Measurements from ENCODE around the gene SULT1C4. TPM values are rescaled to one million over a fixed set of nuclear protein-coding genes. Genes with fewer than 3 reads are reported as not detected.
"Not testable (repeated sequence)": the region's sequence is repeated elsewhere in the genome, so short reads cannot be mapped to it uniquely, and the experiment has no call there.

SULT1C4 gene
- total RNA-seq, 1 donor from 2014 or later: 114 TPM

DNA sequence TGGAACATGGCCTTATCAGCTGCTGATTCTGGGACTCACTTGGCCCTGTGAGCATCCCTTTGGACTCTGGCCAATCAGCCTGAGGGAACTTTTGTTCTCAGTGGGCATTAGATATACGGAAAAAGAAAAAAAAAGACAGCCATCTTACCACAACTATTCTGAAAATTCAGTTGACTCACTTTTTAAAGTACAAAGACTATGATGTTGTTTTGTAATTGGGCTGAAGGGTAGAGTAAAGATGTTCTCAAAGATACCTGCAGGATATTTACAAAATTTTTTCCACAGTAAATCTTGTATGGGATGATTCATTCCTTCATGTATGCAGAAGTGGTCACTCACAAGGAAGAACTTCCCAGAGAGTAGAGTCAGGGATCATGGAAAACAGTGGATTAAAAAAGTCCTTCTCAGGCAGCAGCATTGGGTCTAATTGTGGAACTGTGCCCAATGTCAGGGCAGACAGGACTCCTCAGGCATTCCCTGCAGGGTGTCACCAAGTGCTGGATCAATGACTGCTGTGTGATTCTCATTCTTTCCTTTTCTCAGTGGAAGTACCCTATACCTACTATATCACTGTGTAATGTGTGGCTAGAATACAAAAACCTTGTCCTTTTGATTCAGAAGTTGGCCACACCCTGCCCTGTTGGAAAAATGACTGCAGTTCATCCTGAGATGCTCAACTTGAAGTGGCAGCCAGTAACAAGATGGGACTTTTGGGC lies 35.4 kb downstream of the SULT1C4 start:
- peak in 1 of 2 donors; percentile 27 for DNase-seq (ENCODE audit: low read depth in 2 of 2)

DNA sequence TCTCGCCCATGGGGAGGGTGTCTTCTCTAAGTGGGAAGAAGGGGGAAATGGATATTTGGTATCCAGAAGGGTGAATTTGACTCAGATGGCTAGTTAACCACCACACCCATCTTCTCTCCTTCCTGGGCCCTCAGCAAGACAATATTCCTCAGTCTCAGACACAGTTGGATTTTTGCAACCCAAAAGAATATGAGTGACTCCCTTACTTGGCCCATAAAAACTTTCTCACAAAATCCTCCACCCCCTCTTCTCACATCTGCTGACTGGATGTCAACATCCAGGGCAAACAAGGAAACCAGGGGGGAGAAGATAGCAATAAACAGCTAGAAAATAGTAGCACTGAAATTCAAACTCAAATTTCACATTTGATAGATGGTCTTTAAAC lies 35.9 kb downstream of the SULT1C4 start:
- no peak for DNase-seq (ENCODE audit: low read depth in 2 of 2)

DNA sequence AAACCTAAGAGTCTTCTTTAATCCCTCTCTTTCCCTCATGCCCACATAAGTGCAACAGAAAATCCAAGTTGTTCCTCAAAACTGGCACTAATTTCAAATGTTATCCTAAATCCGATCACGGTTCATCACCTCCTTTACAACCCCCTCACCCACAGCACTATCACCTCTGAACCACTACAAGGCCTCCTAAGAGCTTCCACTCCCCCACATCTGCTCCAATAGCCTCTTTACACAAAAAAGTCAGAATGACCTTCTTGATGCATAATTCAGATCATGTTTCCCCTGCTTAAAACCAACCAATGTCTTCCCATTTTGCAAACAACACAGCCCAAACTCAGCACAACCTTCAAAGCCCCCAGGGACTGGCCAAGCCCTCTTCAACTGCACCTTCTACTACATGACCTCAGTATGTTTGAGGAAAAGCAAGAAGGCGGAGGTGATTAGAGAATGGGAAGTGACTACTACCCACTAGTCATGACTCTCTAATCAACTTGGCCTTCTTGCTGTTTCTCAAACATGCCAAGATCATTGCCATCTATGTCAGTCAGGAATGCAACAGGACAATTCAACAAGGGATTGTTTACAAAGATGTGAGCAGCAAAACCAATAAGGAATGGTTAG lies 36.6 kb downstream of the SULT1C4 start:
- no peak for DNase-seq (ENCODE audit: low read depth in 2 of 2)

DNA sequence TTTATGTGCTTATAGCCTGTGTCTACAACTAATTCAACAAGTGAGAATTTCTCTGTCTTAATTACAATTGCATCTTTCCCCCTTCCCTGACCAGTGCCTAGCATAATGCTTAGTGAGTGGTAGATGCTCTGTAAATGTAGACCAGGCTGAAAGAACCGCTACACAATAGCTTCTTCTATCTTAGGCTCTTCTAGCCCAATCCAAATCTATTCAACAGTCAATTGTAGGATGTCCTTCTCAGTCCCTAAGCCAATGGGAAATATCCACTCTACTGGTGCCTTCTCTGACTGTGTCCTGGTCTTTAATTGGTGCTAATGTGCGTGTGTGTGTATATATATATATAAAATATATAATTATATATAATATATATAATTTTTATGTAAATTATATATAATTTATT lies 37.2 kb downstream of the SULT1C4 start:
- DNase-seq (ENCODE audit: low read depth in 2 of 2): no peak

DNA sequence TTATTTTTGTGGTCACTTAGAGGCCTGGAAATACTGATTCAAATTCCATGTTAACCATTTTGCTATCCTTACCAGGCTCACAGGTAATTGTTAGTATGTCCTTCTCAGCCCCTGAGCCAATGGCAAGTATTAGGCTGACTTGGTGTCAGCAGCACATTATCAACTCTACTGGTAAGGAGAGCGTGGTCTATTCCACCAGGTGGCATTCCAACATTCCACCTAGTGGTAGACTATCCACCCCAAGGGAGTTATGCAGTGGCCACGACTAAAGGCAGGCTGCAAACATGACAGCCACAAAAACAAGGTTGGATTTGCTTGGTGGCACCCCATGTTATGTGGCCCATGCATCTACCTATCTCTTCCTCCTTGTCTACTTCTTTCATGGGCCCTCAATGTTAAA lies 39.5 kb downstream of the SULT1C4 start:
- peak; percentile 18 to 61 for DNase-seq (ENCODE audit: low read depth in 2 of 2)

DNA sequence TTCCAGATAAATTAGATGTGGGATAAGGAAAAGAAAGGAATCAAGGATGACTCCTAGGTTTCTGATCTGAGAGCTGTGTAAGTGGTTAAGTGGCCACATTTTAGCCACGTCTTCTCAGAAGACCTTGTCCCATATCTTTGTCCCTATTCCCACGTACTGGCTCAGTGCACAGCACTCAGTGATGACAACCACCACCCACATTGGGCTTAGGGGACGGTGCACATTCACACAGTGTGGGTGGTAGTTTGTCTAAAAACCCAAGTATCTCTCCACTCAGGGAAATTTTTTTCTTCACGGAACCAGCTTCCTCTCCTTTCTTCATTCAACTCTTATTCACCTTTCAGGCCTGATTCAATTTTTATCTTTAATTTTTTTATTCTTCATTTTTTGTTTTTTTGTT lies 40.7 kb downstream of the SULT1C4 start:
- no peak for DNase-seq (ENCODE audit: low read depth in 2 of 2)

DNA sequence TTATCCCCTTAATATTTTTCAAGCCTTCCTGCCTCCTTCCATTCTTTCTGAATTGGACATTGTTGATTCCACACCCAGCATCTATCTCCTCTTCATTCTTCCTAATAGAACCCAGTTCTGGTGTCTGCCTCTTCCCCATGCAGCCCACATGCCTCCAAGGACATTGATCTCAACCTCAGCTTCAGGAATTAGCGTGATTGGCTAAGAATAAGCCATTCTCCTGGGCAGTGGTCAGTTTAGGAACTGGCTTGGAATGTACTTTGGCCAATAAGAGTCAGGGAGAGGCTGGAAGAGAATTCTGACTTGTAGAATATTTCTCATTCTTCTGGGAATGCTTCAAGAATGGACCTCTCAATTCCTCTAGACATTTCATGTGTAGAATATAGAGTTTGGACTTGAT lies 45.3 kb downstream of the SULT1C4 start:
- no peak for DNase-seq (ENCODE audit: low read depth in 2 of 2)

DNA sequence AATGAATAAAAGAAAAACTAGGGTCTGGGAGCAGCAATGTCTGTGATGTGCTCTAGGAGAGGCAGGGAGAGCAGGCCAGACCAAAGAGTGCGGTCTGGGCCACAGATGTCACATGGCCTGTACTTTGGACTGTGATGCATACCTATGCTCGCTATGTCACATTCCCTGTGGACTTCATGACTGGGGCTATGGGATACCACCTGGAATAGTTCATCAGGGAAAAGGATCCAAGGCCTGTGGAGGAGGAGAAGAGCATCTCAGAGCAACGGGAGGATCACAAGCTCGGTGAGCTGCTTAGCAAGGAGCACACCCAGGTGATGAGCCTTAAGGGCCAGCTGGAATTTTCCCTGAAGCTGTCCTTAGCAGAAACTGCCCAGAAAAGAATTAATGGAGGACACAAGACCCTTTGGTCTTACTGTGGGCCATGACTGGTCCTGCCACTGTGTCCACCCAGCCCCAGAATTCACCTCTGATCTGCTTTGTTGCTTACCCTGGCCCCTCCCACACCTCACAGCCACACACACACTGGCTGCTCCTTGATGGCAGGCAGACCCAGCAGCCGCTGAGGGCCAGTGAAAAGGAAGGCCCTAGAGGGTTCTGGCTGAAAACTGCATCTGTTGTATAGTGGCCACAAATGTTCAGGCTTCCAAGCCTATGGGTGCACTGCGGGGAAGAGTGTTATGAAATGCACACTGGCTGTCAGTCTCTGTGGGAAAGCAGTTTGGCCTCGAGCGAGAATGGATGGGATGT lies 45.9 kb downstream of the SULT1C4 start:
- DNase-seq (ENCODE audit: low read depth in 2 of 2): no peak

DNA sequence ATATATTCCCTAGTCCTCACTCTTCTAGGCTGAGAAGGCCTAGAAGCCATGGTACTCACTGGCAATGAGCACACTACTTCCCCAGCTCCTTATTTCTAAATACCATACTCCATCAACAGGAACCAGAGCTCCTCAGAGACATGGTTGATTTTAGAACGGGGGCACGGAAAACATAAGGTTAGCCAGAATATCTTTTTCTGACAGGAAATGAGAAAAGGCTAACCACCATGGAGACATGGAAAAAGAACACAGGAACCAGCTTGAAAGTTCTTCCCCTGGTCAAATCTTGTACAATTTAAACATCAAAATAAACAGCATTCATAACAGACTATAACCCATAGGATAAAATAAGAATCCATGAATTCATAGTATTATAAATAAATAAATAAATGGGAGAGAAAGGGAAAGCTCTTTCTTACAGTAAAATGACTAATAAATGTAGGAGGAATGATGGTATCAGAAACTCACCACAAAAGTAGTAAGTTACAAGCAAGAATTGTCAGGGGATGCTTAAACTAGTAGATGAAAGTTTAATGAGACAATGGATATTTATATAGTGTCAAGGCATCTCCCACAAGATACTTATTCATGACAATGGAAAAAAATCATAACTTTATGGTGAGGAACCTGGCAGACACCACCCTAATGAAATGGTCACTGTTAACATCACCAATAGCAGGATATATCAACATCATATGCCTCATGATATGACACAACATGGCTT lies 50.7 kb downstream of the SULT1C4 start:
- DNase-seq (ENCODE audit: low read depth in 2 of 2): peak in 1 of 2 donors; percentile 82

DNA sequence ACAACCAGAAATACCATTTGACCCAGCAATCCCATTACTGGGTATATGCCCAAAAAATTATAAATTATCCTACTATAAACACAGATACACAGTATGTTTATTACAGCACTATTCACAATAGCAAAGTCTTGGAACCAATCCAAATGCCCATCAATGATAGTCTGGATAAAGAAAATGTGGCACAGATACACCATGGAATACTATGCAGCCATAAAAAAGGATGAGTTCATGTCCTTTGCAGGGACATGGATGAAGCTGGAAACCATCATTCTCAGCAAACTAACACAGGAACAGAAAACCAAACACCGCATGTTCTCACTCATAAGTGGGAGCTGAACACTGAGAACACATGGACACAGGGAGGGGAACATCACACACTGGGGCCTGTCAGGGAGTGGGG lies 57.8 kb downstream of the SULT1C4 start:
- not testable (repeated sequence) for DNase-seq (ENCODE audit: low read depth in 2 of 2)

DNA sequence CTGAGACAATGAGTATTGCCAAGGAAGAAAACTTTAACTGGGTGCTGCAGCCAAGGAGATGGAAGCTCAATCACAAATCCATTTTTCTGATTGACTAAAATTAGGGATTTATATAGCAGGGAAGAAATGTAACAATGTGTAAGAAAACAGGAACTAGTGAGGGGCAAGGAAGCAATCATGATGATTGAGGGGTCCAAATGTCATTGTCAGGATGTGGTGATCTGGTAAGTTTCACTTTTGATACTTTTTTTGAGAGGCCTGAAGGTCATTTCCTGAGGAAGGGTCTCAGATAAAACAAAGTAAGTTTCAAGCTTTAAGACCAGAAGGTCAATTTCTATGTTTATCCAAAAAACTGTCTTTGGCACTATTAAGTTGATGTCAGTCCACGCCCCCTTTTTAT lies 59.2 kb downstream of the SULT1C4 start:
- DNase-seq (ENCODE audit: low read depth in 2 of 2): no peak

Other genes with a start within 250 kb of the SULT1C4 start
- gene SULT1C3, start 138.0 kb upstream of the SULT1C4 start, total RNA-seq: not detected in 2 replicates
- not detected in 2 replicates for gene SULT1C2, start 89.1 kb upstream of the SULT1C4 start, total RNA-seq
- 11.8 and 11.9 TPM in 2 replicates for gene GCC2, start 71.3 kb downstream of the SULT1C4 start, total RNA-seq
- 217 and 543 TPM in 2 replicates for gene LIMS1, start 156.5 kb downstream of the SULT1C4 start, total RNA-seq